HG03439 (cell line): ENCODE results near the gene EPHB6.

ENCODE experiments used
- ATAC-seq: cut with Tn5 transposase; IDR thresholded peaks from one replicate; pipeline ENCODE4 v1.9.1; 2021; ENCODE audit warnings: mild to moderate bottlenecking, moderate library complexity; ENCODE audit not compliant: unreplicated experiment

EPHB6 gene

GRCh38 chr7:142894112-142894984 is 39.5 kb downstream of the EPHB6 start:
- ATAC-seq = no peak

GRCh38 chr7:142894985-142895593 is 40.2 kb downstream of the EPHB6 start:
- no peak for ATAC-seq

- no peak for ATAC-seq
These were observed 41.3 kb downstream of the EPHB6 start for GRCh38 chr7:142896151-142896550.

GRCh38 chr7:142896741-142897379 is 42.0 kb downstream of the EPHB6 start:
- ATAC-seq = no peak

GRCh38 chr7:142897691-142898090 is 42.8 kb downstream of the EPHB6 start:
- no peak for ATAC-seq

- ATAC-seq = no peak
These were observed 43.7 kb downstream of the EPHB6 start for GRCh38 chr7:142898377-142899170.

- ATAC-seq = no peak
These were observed 44.8 kb downstream of the EPHB6 start for GRCh38 chr7:142899661-142900060.

- ATAC-seq = no peak
These were observed 46.8 kb downstream of the EPHB6 start for GRCh38 chr7:142901426-142902259.

- no peak for ATAC-seq
These were observed 49.3 kb downstream of the EPHB6 start for GRCh38 chr7:142904128-142904527.

- no peak for ATAC-seq
These were observed 50.9 kb downstream of the EPHB6 start for GRCh38 chr7:142905759-142906158.

- no peak for ATAC-seq
These were observed 51.8 kb downstream of the EPHB6 start for GRCh38 chr7:142906643-142907042.

- no peak for ATAC-seq
These were observed 53.4 kb downstream of the EPHB6 start for GRCh38 chr7:142908290-142908689.

- ATAC-seq = no peak
These were observed 54.3 kb downstream of the EPHB6 start for GRCh38 chr7:142908921-142909890.

- ATAC-seq = no peak
These were observed 55.2 kb downstream of the EPHB6 start for GRCh38 chr7:142910031-142910433.

GRCh38 chr7:142910481-142910880 is 55.6 kb downstream of the EPHB6 start:
- ATAC-seq = no peak

- ATAC-seq = no peak
These were observed 58.2 kb downstream of the EPHB6 start for GRCh38 chr7:142913051-142913450.

GRCh38 chr7:142913566-142913965 is 58.7 kb downstream of the EPHB6 start:
- ATAC-seq = no peak

- ATAC-seq = no peak
These were observed 59.2 kb downstream of the EPHB6 start for GRCh38 chr7:142914121-142914520.

- ATAC-seq = no peak
These were observed 60.4 kb downstream of the EPHB6 start for GRCh38 chr7:142915315-142915714.
